HCT116 (cell line): ENCODE data around the gene FABP6. TPM values are rescaled to one million over a fixed set of nuclear protein-coding genes. Genes with fewer than 3 reads are reported as not detected.

ENCODE experiments used
- ATAC-seq: fragments of 200-7000 bp; cut with Tn5 transposase; 2 replicates; pipeline ENCODE4 v1.9.1; 2020; ENCODE audit warnings: mild to moderate bottlenecking, moderate library complexity
- BruUV-seq: library from RNA; stranded (reverse); fragments of 400-500 nt; replicated peaks from 2 replicates; lab custom pipeline; 2021; lab: Mats Ljungman, UMichigan
- CTCF ChIA-PET: fragments of 300-600 bp; sonication (Branson Sonifier 250); formaldehyde crosslinking; loops from one replicate; lab custom pipeline; 2021; ENCODE audit warnings: antibody characterized with exemption; lab: Charles Lee
- POLR2A ChIA-PET: fragments of 300-600, 350-600 bp; sonication (Branson Sonifier 250); formaldehyde crosslinking; loops from one replicate; lab custom pipeline; 2021; ENCODE audit warnings: antibody characterized with exemption; lab: Charles Lee
- RAD21 ChIA-PET, 2 experiments: fragments of 300-600 bp; sonication (Branson Sonifier 250); formaldehyde crosslinking; loops; one replicate each; lab custom pipeline; 2023; ENCODE audit warnings: low total read pairs in 2 of 2; ENCODE audit not compliant: uncharacterized antibody in 2 of 2, unreplicated experiment in 2 of 2, low non-redundant PET in 1 of 2; lab: Charles Lee
- DNase-seq: peaks from one replicate; pipeline ENCODE4 v3.0.0-alpha.2; 2010; ENCODE audit warnings: low read depth, low spot score
- H2AFZ ChIP-seq: fragments of 200-600 bp; shearing (Covaris generic), sonication (generic); 2 replicates; pipeline ENCODE4 v1.6.1; 2017; ENCODE audit warnings: low read depth, mixed run types, mixed read lengths, antibody characterized with exemption, low read length; ENCODE audit not compliant: poor library complexity, severe bottlenecking
- H3K27ac ChIP-seq: 2 replicates; pipeline ENCODE4 v1.5.1; 2012; ENCODE audit warnings: low read depth, low read length
- H3K27me3 ChIP-seq: fragments of 200-600 bp; sonication (generic); 2 replicates; pipeline ENCODE4 v1.6.1; 2016; ENCODE audit warnings: mixed run types, low read length, mixed read lengths; ENCODE audit not compliant: insufficient read depth
- H3K36me3 ChIP-seq, 2 experiments: fragments of 200-500 bp in 1 of 2; fragments of 200-600 bp in 1 of 2; sonication (Bioruptor generic) in 1 of 2; sonication (generic) in 1 of 2; 2 replicates each; pipeline versions ENCODE4 v1.5.1 to v1.6.1; 2014 to 2016; ENCODE audit warnings: low read length in 2 of 2, inconsistent platforms in 1 of 2, mixed read lengths in 1 of 2, mixed run types in 1 of 2; ENCODE audit not compliant: insufficient read depth in 2 of 2, control insufficient read depth in 1 of 2
- H3K4me1 ChIP-seq, 2 experiments: fragments of 200-600 bp in 1 of 2; sonication (generic) in 1 of 2; 2 replicates each; pipeline versions ENCODE4 v1.5.1 to v1.6.1; 2012 to 2017; ENCODE audit warnings: low read length in 2 of 2, inconsistent platforms in 1 of 2, mild to moderate bottlenecking in 1 of 2, mixed read lengths in 1 of 2, mixed run types in 1 of 2, moderate library complexity in 1 of 2; ENCODE audit not compliant: insufficient read depth in 2 of 2, control insufficient read depth in 1 of 2
- H3K4me2 ChIP-seq: fragments of 200-600 bp; sonication (generic); 2 replicates; pipeline ENCODE4 v1.6.1; 2017; ENCODE audit warnings: mixed run types, low read length, mixed read lengths
- H3K4me3 ChIP-seq, 2 experiments: fragments of 200-600 bp in 1 of 2; sonication (generic) in 1 of 2; replicated peaks in 1 of 2; 2 replicates each; pipeline ENCODE4 v1.5.1; 2011 to 2016; ENCODE audit warnings: low read length in 2 of 2, control low read depth in 1 of 2, low read depth in 1 of 2, mild to moderate bottlenecking in 1 of 2, mixed read lengths in 1 of 2, mixed run types in 1 of 2
- H3K79me2 ChIP-seq: fragments of 200-600 bp; sonication (generic); 2 replicates; pipeline ENCODE4 v1.6.1; 2017; ENCODE audit warnings: mild to moderate bottlenecking, mixed run types, low read length, moderate library complexity, mixed read lengths; ENCODE audit not compliant: insufficient read depth
- H3K9ac ChIP-seq: fragments of 200-600 bp; sonication (generic); 2 replicates; pipeline ENCODE4 v1.6.1; 2016; ENCODE audit warnings: low read length, mixed read lengths
- H3K9me2 ChIP-seq: fragments of 200-600 bp; sonication (generic), shearing (Covaris generic); 2 replicates; pipeline ENCODE4 v1.6.1; 2017; ENCODE audit warnings: mixed run types, mild to moderate bottlenecking, moderate library complexity; ENCODE audit not compliant: insufficient read depth
- H3K9me3 ChIP-seq, 2 experiments: fragments of 200-500 bp in 1 of 2; fragments of 200-600 bp in 1 of 2; sonication (Bioruptor generic) in 1 of 2; sonication (generic) in 1 of 2; 2 replicates each; pipeline ENCODE4 v1.6.1; 2014 to 2017; ENCODE audit warnings: low read length in 2 of 2, mixed read lengths in 2 of 2, inconsistent platforms in 1 of 2, low read depth in 1 of 2, mild to moderate bottlenecking in 1 of 2, mixed run types in 1 of 2, moderate library complexity in 1 of 2; ENCODE audit not compliant: control insufficient read depth in 1 of 2, insufficient read depth in 1 of 2
- H4K20me1 ChIP-seq: fragments of 200-600 bp; sonication (generic), shearing (Covaris generic); 2 replicates; pipeline ENCODE4 v1.6.1; 2017; ENCODE audit warnings: mixed run types, mild to moderate bottlenecking, moderate library complexity; ENCODE audit not compliant: insufficient read depth
- CBX3 ChIP-seq: IDR thresholded peaks from 2 replicates; pipeline ENCODE4 v1.6.1; 2012; ENCODE audit warnings: low read depth
- CEBPB ChIP-seq: IDR thresholded peaks from 2 replicates; pipeline ENCODE4 v1.6.1; 2012; ENCODE audit warnings: low read depth
- EGR1 ChIP-seq: IDR thresholded peaks from 2 replicates; pipeline ENCODE4 v1.6.1; 2012; ENCODE audit warnings: low read depth
- ELF1 ChIP-seq: IDR thresholded peaks from 2 replicates; pipeline ENCODE4 v1.6.1; 2012; ENCODE audit warnings: low read depth, borderline replicate concordance
- EZH2 ChIP-seq: fragments of 200-600 bp; sonication (generic); IDR thresholded peaks from 2 replicates; pipeline ENCODE4 v1.6.1; 2017; ENCODE audit warnings: antibody characterized with exemption, mixed run types
- EZH2phosphoT487 ChIP-seq: fragments of 200-600 bp; IDR thresholded peaks from 2 replicates; pipeline ENCODE4 v1.6.1; 2018; ENCODE audit warnings: antibody characterized with exemption, borderline replicate concordance
- FOSL1 ChIP-seq: IDR thresholded peaks from 2 replicates; pipeline ENCODE4 v1.6.1; 2012; ENCODE audit warnings: low read depth
- JUND ChIP-seq: IDR thresholded peaks from 2 replicates; pipeline ENCODE4 v1.6.1; 2012
- POLR2A ChIP-seq: IDR thresholded peaks from 2 replicates; pipeline ENCODE4 v1.7.0; 2011; ENCODE audit warnings: borderline replicate concordance; ENCODE audit not compliant: insufficient read depth, insufficient read length; ENCODE audit errors: extremely low read depth
- RAD21 ChIP-seq: IDR thresholded peaks from 2 replicates; pipeline ENCODE4 v1.6.1; 2012; ENCODE audit warnings: low read depth, mild to moderate bottlenecking
- SRF ChIP-seq: IDR thresholded peaks from 2 replicates; pipeline ENCODE4 v1.6.1; 2012; ENCODE audit warnings: low read depth
- TCF7L2 ChIP-seq: IDR thresholded peaks from 2 replicates; pipeline ENCODE4 v1.7.0; 2011; ENCODE audit warnings: borderline replicate concordance, inconsistent platforms; ENCODE audit not compliant: insufficient read depth, insufficient read length; ENCODE audit errors: extremely low read depth
- YY1 ChIP-seq: IDR thresholded peaks from 2 replicates; pipeline ENCODE4 v1.6.1; 2011; ENCODE audit warnings: low read length, low read depth, moderate library complexity, mild to moderate bottlenecking; ENCODE audit not compliant: insufficient replicate concordance; ENCODE audit errors: extremely low read depth
- ZFX ChIP-seq: fragments of 450-650 bp; IDR thresholded peaks from 2 replicates; pipeline ENCODE4 v1.6.1; 2017
- ZNF274 ChIP-seq: fragments of 200-500 bp; sonication (Bioruptor generic); IDR thresholded peaks from 2 replicates; pipeline ENCODE4 v1.6.1; 2014; ENCODE audit warnings: mild to moderate bottlenecking, low read depth, low read length, inconsistent platforms
- intact Hi-C: fragments of 100-400 bp; cut with micrococcal nuclease; formaldehyde crosslinking; loops from 2 replicates; pipeline ENCODE4 v1.10.0; 2022
- total RNA-seq: library from RNA; stranded (reverse); gene quantifications from one replicate; pipeline ENCODE4 v1.2.1, GENCODE V29; 2021; ENCODE audit not compliant: unreplicated experiment
- TF ChIP-seq, protein P1 (sequence below), 3 experiments: fragments of 200-600 bp in 1 of 3; sonication (generic) in 1 of 3; IDR thresholded peaks in 2 of 3; conservative IDR thresholded peaks in 1 of 3; 2 replicates each; pipeline ENCODE4 v1.5.1; 2012 to 2017; ENCODE audit warnings: low read depth in 2 of 3, low read length in 2 of 3, antibody characterized with exemption in 1 of 3, borderline replicate concordance in 1 of 3, control low read depth in 1 of 3, mild to moderate bottlenecking in 1 of 3, mixed read lengths in 1 of 3, mixed run types in 1 of 3, moderate library complexity in 1 of 3; ENCODE audit not compliant: insufficient read depth in 1 of 3
- TF ChIP-seq, protein P2 (sequence below): IDR thresholded peaks from 2 replicates; pipeline ENCODE4 v1.6.1; 2011; ENCODE audit warnings: mild to moderate bottlenecking, low read length, moderate library complexity; ENCODE audit not compliant: insufficient replicate concordance; ENCODE audit errors: extremely low read depth
- TF ChIP-seq, protein P3 (sequence below): IDR thresholded peaks from 2 replicates; pipeline ENCODE4 v1.6.1; 2012
- TF ChIP-seq, protein P4 (sequence below): IDR thresholded peaks from 2 replicates; pipeline ENCODE4 v1.6.1; 2012
- TF ChIP-seq, protein P5 (sequence below): IDR thresholded peaks from 2 replicates; pipeline ENCODE4 v1.6.1; 2012; ENCODE audit warnings: low read depth

The FABP6 gene
- total RNA-seq, 1 experiment from 2014 or later: 8.5 TPM

DNA sequence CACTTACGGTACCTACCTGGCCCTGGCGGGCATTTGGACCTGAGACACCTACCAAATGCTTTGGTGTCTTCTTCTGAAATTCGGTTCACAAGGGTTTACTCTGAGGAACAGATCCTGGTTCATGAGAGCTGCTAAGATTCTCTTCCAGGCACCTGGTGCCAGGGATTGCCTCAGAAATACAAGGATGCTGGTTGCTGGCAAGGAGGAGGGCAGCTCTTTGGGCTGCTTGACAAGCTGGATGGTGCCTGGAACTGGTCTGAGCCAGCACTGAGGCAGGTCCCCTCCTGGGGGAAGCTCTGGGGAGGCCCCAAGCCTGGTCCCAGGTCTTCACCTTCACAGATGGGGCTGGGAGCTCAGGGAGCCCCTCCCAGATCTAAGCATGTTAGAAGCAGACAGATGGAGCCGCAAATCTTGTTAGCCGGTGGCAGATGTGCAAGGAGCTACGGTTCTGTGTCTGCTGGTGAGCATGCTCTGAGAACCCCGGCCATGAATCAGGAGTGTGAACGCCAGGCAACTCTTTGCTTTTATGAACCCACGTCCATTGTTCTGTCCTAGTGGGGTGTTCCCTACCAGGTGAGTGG is 16.3 kb downstream of the FABP6 start:
- ATAC-seq: no peak
- H4K20me1 ChIP-seq: no peaks in the 10 kb centered on the region
- no peaks in the 10 kb centered on the region for H3K36me3 ChIP-seq
- intact Hi-C loops: no loop called here
- no peaks in the 10 kb centered on the region for H3K9me3 ChIP-seq
- RAD21 ChIA-PET: no interaction called here
- TF ChIP-seq TCF7L2: no peak
- TF ChIP-seq EZH2phosphoT487: no peak
- TF ChIP-seq CBX3: no peak
- no peak for TF ChIP-seq FOSL1
- no peak for TF ChIP-seq ZNF274
- TF ChIP-seq, protein P1, sequence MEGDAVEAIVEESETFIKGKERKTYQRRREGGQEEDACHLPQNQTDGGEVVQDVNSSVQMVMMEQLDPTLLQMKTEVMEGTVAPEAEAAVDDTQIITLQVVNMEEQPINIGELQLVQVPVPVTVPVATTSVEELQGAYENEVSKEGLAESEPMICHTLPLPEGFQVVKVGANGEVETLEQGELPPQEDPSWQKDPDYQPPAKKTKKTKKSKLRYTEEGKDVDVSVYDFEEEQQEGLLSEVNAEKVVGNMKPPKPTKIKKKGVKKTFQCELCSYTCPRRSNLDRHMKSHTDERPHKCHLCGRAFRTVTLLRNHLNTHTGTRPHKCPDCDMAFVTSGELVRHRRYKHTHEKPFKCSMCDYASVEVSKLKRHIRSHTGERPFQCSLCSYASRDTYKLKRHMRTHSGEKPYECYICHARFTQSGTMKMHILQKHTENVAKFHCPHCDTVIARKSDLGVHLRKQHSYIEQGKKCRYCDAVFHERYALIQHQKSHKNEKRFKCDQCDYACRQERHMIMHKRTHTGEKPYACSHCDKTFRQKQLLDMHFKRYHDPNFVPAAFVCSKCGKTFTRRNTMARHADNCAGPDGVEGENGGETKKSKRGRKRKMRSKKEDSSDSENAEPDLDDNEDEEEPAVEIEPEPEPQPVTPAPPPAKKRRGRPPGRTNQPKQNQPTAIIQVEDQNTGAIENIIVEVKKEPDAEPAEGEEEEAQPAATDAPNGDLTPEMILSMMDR (IDR thresholded peaks at IDR 0.05 in 2 of 3, conservative IDR thresholded peaks at IDR 0.05 in 1 of 3; ENCODE audit: borderline replicate concordance in 1 of 3, insufficient read depth in 1 of 3, low read depth in 2 of 3, low read length in 2 of 3): no peak
- TF ChIP-seq YY1: no peak
- TF ChIP-seq CEBPB: no peak
- TF ChIP-seq, protein P2, sequence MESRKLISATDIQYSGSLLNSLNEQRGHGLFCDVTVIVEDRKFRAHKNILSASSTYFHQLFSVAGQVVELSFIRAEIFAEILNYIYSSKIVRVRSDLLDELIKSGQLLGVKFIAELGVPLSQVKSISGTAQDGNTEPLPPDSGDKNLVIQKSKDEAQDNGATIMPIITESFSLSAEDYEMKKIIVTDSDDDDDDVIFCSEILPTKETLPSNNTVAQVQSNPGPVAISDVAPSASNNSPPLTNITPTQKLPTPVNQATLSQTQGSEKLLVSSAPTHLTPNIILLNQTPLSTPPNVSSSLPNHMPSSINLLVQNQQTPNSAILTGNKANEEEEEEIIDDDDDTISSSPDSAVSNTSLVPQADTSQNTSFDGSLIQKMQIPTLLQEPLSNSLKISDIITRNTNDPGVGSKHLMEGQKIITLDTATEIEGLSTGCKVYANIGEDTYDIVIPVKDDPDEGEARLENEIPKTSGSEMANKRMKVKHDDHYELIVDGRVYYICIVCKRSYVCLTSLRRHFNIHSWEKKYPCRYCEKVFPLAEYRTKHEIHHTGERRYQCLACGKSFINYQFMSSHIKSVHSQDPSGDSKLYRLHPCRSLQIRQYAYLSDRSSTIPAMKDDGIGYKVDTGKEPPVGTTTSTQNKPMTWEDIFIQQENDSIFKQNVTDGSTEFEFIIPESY: no peak
- TF ChIP-seq, protein P3, sequence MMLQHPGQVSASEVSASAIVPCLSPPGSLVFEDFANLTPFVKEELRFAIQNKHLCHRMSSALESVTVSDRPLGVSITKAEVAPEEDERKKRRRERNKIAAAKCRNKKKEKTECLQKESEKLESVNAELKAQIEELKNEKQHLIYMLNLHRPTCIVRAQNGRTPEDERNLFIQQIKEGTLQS: no peak
- TF ChIP-seq RAD21: no peak
- TF ChIP-seq POLR2A: no peak
- TF ChIP-seq, protein P4, sequence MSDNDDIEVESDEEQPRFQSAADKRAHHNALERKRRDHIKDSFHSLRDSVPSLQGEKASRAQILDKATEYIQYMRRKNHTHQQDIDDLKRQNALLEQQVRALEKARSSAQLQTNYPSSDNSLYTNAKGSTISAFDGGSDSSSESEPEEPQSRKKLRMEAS: no peak
- TF ChIP-seq, protein P5, sequence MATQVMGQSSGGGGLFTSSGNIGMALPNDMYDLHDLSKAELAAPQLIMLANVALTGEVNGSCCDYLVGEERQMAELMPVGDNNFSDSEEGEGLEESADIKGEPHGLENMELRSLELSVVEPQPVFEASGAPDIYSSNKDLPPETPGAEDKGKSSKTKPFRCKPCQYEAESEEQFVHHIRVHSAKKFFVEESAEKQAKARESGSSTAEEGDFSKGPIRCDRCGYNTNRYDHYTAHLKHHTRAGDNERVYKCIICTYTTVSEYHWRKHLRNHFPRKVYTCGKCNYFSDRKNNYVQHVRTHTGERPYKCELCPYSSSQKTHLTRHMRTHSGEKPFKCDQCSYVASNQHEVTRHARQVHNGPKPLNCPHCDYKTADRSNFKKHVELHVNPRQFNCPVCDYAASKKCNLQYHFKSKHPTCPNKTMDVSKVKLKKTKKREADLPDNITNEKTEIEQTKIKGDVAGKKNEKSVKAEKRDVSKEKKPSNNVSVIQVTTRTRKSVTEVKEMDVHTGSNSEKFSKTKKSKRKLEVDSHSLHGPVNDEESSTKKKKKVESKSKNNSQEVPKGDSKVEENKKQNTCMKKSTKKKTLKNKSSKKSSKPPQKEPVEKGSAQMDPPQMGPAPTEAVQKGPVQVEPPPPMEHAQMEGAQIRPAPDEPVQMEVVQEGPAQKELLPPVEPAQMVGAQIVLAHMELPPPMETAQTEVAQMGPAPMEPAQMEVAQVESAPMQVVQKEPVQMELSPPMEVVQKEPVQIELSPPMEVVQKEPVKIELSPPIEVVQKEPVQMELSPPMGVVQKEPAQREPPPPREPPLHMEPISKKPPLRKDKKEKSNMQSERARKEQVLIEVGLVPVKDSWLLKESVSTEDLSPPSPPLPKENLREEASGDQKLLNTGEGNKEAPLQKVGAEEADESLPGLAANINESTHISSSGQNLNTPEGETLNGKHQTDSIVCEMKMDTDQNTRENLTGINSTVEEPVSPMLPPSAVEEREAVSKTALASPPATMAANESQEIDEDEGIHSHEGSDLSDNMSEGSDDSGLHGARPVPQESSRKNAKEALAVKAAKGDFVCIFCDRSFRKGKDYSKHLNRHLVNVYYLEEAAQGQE: no peak
- no peak for TF ChIP-seq ZFX
- no peak for TF ChIP-seq EZH2
- no peak for TF ChIP-seq SRF
- no peak for TF ChIP-seq ELF1
- no peak for TF ChIP-seq JUND
- no peak for TF ChIP-seq EGR1
- TF ChIP-seq, all 23 proteins: peak for 0
- Histone ChIP-seq H3K9me2 (no peaks in the 10 kb centered on the region), H3K27ac (no peak overlapping the region), H3K4me1 (no peaks in the 10 kb centered on the region; a peak in 1 of 4 replicates), H3K9ac (no peak overlapping the region), H3K79me2 (no peaks in the 10 kb centered on the region), H2AFZ (no peak overlapping the region), H3K27me3 (no peaks in the 10 kb centered on the region), H3K4me2 (no peak overlapping the region), H3K4me3 (no peak overlapping the region)
- POLR2A ChIA-PET: no interaction called here
- no peak for DNase-seq
- BruUV-seq: no TSS peak
- CTCF ChIA-PET: interaction anchor here (1.7 kb wide), 1 partner anchor 100 kb away, joined by 5 read pairs; no protein-coding TSS in a partner anchor
